HS-5 (cell line): ENCODE results near the gene SLC38A2.

Experiments
- DNase-seq: peaks from one replicate; pipeline ENCODE4 v3.0.0-alpha.2; 2012; ENCODE audit warnings: low read depth

SLC38A2 gene

DNA sequence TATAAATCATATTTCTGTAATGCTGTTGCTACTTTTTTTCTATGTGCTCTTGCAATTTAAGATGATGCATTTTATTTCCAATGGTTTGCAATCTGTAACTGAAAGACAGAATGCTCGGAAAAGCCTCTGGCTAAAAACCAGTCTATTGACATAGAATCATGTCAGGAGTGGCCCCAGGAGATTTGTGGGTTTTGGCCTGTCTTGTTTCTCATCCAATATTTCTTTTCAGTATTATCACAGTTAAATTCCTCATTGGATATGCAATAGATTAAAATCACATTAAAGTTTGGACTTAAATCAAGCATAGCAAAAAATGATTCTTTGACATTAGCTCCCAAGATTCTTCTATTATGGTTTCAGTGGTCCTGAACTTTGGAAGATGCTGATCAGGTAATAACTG is 19.1 kb upstream of the SLC38A2 start:
- DNase-seq = no peak

DNA sequence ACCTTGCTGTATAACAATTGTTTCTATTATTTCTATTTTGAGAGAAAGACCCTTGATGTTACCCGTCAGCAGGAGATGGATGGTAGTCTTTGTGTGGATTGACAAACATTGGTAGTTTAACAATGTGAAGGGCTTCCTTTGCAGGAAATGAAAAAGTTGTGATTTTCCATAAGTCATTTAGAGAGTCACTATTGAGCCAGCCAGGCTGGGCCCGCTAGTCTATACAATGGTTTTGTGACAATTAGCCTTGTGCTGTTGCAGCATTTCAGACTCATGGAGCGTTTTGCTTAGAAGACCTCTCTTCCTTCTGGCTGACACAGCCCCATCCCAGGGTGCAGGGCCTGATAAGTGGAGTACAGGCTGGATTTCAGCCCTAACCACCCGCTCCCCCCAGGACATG is 18.3 kb upstream of the SLC38A2 start:
- no peak for DNase-seq

DNA sequence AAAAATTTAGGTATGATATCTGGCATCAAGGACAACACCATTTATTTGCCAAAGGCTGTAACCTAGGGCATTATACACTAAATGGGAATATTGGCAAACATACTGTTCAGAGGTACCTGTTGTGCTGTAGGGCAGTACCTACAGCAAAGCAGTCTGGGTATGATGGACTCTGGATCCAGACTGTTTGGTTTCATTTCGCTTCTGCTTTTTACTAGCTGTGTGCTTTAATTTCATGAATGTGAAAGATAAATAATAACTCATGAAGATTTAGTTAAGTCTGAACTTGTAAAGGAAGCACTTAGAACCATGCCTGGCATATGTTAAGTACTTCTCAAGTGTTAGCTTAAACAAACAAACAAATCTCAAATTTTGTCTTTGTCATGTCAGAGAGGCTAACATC is 17.7 kb upstream of the SLC38A2 start:
- no peak for DNase-seq

DNA sequence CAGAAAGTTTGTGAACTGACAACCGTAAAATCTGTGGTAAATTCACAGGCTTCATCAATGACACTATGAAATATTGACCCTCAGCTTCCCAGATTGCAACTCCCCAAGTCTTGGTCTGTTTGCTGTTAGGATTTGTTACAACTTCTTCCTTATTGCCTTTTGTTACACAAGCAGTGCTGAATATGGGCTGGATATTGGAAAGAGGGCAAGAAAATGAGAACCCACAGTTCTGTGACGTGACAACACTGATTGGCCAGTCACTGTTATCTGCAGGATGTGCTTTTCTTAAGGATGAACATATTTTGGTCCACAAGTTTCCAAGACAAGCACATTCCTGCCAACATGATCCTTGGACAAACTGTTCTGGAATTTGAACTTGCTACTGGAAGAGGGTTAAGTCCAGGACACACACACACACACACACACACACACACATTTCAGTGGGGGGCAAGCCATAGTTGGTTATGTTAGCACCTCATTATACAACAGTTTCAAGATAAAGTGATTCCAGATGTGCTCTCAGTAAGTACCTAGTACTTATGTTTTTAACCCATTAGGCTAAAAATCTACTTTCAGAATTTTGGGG is 16.6 kb upstream of the SLC38A2 start:
- DNase-seq = no peak

DNA sequence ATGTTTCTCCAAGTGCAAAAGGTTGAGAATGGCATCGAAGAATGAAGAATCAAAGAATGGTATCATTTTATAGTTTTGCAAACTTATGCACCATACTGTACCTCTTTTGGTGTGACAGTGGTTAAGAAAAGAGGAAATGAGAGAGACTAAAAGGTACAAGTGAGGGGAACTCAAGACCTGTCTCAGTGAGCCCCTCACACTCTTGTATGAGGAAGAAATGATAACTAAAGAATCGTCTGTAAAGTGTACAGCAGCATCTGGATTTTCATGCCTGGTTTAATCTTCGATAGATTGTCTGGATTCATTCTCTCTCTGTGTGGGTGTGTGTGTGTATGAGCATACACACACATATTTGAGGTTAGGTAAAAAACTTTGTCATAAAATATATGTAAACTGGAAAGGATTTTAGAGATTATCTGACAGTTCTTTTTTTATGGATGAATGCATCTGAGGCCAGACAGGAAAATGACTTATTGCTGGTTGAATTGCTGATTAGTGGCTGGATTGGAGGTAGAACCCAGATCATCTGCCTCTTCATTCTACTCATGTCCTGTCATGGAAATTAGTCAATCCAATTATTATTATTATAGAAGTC is 16.0 kb upstream of the SLC38A2 start:
- DNase-seq = peak; percentile 52

DNA sequence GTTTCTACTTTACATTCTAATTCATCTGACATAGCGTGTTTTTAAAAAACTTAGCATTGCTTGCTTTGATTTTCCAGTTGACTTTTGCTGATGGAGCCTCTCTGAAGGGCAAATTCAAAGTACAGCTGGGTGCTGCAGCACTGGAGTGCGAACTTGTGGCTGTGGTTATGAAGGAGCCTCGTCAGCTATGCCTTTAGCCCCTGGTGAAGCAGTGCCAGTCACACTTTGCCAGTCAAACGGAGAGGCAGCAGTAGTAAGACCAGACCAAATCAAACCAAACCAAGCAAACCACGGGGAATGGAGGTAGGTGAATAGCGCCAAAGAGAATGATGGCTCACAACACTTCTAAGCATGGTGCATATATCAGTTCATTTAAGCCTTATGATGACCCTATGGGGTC is 15.1 kb upstream of the SLC38A2 start:
- DNase-seq = no peak

DNA sequence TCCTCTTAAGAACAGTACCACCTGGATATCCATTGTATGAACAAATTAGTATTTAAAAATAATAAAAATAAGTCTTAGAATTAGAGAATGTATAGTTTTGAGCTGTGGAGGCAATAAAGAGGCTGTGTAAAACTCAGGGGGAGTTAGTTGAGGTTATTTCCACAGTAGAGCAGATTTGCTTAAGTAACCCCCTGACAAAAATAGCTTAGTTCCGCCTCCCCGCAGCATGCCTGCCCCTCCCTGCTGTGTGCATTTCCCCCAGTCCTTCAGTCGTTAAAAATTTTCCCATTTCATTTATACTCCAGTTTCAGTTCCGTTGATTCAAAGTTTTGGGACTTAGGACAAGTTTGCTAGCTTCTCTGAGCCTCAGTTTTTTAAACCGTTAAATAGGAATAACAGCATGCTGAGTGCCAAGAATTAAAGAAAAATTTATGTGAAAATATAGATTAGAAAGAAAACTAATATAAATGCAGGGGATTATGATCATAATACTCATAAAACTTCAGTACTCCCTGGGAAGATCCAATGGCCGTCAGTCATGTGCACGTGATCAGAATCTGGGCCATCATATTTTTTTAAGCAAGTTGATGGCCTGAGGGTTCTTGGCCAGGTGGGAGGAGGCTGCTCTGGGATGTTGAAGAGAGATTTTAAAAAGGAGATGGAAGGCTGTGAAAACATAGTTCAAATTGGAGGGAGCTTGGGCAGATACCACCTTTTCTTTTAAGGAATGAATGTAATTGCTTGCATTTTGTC is 14.5 kb upstream of the SLC38A2 start:
- no peak for DNase-seq

DNA sequence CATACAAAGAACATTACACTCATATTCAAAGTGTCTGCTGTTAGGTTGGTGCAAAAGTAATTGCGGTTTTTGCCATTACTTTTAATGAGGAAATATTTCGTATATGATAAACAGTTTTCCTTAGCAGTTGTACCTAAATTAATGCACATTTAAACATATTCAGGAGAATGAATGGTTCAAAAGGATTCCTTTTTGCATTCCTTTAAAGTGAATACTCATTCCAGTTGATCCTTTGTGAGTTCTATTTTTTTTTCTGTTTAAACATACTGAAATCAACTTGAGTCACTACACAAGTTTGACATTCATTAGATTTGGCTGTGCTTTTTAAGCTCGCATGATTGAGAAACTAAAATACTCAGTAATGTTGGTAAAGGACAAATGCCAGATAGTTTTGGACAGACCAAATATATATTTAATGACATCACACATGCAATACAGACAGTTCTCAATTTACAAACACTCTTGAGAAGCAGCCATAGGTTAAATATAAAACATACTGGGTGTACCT is 13.8 kb upstream of the SLC38A2 start:
- peak; percentile 97 for DNase-seq

DNA sequence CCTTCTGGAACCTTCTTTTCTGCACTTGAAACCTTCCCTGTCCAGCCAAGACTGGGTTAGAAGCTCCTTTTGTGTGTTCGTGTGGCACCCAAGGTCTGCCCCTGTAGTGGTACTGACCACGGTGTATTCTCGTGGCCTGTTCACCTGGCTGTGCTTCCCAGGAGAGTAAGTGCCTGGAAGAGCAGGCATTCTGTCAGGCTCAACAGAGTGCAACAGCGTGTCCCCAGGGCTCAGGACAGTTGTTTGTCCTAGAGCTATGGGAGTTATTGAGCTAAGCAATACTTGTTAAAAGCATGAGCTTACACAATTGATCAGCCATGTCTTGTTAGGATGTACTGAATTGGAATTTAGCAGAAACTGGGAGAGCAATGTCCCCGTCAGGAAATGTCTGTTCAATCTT is 12.9 kb upstream of the SLC38A2 start:
- DNase-seq = no peak

DNA sequence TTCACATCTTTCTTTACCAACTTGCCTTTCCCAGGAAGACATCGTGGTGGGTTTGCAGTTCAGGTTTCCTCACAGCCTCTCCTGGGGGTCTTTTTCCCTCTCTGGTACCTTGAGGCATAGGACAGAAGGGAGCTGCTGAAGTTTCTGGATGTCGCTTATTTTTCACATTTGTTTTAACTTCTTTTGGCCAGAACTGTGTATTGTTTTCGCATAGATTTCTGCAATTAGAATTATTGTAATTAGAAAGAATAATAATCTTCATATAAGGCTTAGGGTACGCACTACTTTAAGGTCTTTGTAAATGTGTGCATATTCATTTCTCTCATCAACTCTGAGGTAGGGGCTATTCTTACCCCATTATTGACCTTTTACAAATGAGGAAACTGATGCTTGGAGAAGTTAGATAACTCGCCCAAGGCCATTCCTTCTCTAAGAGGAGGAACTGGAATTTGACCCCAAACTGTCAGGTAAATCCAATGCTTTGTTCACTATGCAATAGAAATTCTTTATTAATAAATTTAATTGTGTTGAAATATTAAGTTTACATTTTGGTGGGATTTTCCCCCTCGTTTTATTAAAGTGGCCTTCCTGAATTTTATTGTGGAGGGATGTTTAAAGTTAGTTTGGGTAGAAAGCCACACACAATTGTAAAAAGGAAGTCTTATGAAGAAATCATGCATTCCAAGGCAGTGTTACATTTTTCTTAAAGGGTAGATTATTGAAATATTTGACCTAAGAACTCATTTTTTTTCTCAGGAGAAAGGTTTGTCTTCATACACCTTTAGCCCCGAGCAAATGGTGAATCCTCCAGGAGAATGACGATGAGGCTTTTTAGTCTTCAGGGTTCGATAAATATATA is 12.1 kb upstream of the SLC38A2 start:
- DNase-seq = peak; percentile 49

DNA sequence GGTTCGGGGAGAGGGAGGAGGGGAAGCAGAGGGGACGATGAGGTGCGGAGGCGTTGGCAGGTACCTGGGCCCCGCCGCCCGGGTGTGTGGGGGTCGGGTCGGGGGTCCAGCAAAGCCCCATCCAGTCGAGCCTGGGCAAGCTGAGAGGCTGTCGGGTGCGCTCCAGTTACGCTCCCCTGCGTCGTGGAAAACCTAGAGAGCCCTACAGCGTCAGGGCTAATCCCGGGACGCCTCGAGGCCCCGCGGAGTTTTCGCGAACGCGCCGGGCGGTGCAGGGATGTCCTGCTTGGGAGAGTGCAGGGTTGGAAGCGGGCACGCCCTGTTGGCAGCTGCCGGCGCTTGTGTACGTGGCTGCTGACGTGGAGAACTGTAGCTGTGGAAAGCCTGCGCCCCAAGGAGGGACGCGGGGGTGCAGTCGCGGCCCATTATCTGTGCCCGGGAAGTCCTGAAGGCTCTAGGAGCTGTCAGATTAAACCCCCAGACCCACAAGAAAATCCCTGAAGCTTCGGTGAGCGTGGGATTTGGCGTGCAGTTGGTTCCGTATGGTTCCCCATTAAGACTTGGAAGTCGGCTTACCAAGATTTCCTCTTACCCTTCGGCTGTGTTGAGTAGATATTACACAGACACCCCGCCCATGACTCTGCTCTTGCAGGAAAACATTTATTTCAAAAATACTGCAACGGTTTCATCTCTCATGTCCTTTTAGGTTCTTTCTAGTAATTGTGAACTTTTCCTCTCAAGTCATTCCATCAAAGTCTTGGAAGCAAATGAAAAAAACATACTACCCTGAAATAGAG is 11.3 kb upstream of the SLC38A2 start:
- DNase-seq = peak; percentile 67

DNA sequence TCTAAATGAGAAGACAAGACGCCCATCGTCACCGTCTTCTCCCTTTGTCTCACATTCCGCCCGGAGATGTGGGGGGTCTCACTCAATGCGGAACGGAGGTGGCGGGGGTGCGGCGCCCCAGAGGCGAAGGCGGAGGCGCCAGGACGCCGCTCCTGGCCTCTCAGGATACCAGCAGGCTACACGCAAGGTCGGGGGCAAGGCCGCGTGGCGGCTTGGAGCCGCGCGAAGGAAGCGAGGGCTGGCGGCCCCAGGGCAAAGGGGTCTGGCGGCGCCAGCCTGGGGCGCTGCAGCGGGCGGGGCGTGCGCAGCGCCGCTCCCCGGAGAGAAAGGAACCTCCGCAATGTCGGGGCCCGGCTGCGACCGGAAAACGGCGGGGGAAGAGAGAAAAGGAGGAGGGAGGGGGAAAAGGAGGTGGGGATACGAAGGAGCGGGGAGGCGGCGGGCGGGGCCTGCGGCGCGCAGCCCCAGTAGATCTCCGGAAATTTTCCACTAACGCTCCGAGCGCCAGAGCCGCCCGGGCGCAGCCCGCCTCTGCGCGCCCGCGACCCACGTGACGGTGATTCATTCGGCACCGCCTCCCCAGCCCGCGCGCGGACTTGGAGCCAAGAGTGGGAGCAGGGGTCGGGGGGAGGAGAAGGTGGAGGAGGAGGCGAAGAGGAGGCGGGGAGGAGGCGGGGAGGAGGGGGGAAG is 10.5 kb upstream of the SLC38A2 start:
- peak; percentile 90 for DNase-seq

DNA sequence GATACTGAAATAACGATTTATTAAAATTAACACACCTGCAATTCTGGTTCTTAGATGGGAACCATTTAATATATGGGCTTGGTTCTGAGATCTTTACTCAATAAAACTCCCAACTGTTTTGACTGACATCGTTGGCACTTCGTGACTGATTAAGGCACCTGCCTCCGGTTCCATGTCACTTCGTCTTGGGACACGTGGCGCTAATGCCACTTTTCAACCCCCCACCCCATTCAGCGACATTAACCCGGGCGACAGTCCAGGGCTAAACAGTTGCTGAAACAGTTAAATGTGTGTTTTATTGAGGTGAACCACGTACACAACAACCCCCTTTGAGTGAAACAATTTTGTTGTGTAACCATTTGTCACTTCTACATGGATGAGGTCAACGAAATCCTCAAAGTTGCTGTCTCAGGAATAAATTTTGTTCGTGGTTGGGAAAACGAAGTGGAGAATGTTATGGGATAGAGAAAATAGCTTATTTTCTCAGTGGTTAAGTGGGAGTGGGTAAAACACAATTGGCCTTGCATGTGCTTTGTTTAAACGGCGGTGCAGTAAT is 9.9 kb upstream of the SLC38A2 start:
- DNase-seq = no peak

DNA sequence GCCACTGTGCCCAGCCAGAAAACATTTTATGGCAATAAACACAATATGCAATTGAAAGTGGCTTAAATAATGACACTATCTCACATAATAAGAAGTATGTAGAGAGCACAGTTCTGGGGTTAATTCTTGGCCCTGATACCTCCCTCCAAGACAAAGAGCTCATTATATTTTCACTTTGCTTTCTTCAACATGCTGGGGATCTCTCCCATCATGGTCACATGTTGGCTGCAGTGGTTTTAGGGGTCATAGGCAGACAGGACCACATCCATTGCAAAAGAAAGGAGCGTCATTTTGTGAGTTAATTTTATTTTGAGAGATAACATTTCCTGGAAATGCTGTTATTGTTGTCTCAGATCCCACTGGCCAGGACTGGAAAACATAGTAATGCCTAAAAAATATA is 8.3 kb upstream of the SLC38A2 start:
- no peak for DNase-seq

DNA sequence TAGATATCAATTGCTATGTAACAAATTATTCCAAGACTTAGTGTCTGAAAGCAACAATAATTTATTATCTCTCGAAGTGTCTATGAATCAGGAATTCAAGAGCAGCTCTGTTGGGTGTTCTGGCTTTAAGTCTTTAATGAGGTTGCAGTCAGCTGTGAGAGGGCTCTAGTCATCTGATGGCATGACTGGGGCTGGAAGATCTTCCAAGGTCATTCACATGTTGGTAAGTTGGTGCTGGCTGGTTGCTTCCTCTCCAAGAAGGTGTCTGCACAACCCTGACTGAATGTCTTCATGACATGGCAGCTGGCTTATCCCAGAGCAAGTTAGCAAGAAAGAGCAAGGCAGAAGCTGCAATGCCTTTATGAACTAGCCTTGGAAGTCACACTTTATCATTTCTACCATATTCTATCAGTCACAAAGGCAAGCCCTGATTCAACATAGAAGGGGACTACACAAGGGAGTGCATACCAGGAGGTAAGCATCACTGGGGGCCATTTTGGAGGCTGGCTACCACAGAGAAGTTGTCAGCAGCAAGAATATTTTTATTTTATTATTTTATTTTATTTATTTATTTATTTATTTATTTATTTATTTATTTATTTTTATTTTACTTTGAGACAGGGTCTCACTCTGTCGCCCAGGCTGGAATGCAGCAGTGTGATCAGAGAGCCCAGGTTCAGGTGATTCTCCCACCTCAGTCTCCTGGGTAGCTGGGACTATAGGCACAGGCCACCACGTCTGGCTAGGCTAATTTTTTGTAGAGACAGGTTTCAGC is 7.6 kb upstream of the SLC38A2 start:
- DNase-seq = no peak

DNA sequence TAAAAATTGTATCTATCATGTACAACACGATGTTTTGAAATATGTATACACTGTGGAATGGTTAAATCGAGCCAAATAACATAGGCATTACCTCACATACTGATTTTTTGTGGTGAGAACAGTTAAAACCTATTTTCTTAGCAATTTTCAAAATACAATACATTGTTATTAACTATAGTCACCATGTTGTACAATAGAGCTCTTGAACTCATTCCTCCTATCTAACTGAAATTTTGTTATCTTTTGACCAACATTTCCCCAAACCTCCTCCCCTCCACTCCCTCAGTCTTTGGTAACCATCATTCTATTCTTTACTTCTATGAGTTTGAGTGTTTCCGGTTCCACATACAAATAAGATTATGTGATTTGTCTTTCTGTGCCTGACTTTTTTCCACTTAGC is 6.8 kb upstream of the SLC38A2 start:
- no peak for DNase-seq

DNA sequence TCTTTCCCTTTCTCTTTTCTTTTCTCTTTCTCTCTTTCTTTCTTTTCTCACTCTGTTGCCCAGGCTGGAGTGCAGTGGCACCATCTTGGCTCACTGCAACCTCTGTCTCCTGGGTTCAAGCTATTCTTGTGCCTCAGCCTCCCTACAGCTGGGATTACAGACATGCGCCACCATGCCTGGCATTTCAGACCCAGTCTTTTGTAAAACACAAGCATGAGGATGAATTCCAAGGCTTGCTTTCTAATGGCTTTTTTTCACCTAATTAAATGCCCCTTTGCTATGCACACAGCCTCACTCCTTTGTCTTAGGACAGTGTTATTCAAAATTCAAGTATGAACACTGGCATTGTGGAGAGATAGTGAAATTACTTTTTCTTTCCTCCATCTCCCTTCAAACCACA is 6.0 kb upstream of the SLC38A2 start:
- DNase-seq = no peak

DNA sequence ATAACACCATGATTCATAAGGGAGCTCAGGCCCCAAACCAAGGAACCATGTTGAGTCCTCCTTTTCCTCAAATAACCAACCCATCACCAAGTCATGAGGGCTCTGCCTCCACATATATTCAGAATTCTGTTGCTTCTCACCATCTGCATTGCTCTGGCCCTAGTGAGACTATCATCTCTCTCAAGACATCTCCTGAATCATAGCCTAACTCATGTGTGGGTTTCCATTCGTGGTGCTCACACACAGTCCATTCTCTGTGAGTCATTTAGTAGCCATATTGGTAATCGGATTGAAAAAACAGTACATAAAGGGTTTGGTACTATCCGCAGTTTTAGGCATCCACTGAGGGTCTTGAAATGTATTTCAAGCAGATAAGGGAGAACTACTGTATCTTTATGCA is 5.1 kb upstream of the SLC38A2 start:
- DNase-seq = no peak

DNA sequence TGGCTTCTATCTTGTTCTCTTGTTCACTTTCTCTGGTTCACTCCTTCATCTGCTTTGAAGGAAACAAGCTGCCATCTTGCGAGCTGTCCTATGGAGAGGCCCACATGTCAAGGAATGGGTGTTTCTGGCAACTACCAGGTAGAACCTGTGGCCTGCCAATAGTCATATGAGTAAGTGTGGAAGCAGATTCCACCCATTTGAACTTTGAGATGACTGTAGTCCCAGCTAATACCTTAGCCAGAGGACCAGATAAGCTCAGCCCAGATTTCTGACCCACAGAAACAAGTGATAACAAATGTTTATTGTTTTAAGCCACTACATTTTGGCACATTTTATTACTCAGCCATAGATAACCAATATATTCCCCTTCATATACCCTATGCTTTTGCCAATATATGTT is 4.0 kb upstream of the SLC38A2 start:
- DNase-seq = no peak

DNA sequence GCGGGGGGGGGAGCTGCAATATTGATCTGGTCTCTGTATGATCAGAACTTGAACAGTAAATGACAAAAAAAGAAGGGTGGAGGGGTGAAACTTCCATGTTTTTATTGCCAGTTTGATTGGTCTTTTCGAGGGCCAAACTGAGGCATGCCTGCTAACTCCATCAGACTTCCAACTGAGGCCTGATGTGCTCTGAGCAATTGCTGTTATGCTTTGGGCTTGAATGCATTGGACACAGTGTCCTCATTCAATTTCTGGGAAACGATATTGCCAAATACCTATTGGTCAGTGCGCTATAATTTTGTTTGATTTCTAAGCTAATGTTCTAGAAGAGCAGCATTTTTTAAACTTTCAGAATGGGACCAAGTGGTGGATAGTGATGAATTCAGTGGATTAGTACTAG is 2.1 kb upstream of the SLC38A2 start:
- DNase-seq = no peak
